WERI-Rb-1 (cell line): ENCODE results near the gene CPAMD8.
A peak's percentile ranks its signal among the peaks of the same experiment; 100 is the strongest.

Experiments used
- DNase-seq: peaks from one replicate; pipeline ENCODE4 v3.0.0-alpha.2; 2020
- H3K27ac ChIP-seq: fragments of 250-450 bp; sonication (Bioruptor Pico); 2 replicates; pipeline ENCODE4 v1.5.1; 2020; ENCODE audit warnings: mild to moderate bottlenecking, moderate library complexity
- H3K27me3 ChIP-seq: fragments of 250-450 bp; sonication (Bioruptor Pico); 2 replicates; pipeline ENCODE4 v1.5.1; 2021; ENCODE audit warnings: mild to moderate bottlenecking, low read depth, moderate library complexity; ENCODE audit not compliant: insufficient read depth, severe bottlenecking
- H3K36me3 ChIP-seq: fragments of 250-450 bp; sonication (Bioruptor Pico); 2 replicates; pipeline ENCODE4 v1.5.1; 2020; ENCODE audit warnings: mild to moderate bottlenecking, moderate library complexity
- H3K4me3 ChIP-seq: 2 replicates; pipeline ENCODE4 v1.5.1; 2011; ENCODE audit warnings: low read depth, mild to moderate bottlenecking, control low read depth, low read length
- H3K9me3 ChIP-seq: fragments of 250-450 bp; sonication (Bioruptor Pico); 2 replicates; pipeline ENCODE4 v1.5.1; 2021; ENCODE audit warnings: mild to moderate bottlenecking, moderate library complexity; ENCODE audit not compliant: severe bottlenecking
- TF ChIP-seq, protein P1 (sequence below): IDR thresholded peaks from 2 replicates; pipeline ENCODE4 v1.5.1; 2011; ENCODE audit warnings: low read depth, mild to moderate bottlenecking, control low read depth, inconsistent platforms, low read length

CPAMD8 gene

DNA sequence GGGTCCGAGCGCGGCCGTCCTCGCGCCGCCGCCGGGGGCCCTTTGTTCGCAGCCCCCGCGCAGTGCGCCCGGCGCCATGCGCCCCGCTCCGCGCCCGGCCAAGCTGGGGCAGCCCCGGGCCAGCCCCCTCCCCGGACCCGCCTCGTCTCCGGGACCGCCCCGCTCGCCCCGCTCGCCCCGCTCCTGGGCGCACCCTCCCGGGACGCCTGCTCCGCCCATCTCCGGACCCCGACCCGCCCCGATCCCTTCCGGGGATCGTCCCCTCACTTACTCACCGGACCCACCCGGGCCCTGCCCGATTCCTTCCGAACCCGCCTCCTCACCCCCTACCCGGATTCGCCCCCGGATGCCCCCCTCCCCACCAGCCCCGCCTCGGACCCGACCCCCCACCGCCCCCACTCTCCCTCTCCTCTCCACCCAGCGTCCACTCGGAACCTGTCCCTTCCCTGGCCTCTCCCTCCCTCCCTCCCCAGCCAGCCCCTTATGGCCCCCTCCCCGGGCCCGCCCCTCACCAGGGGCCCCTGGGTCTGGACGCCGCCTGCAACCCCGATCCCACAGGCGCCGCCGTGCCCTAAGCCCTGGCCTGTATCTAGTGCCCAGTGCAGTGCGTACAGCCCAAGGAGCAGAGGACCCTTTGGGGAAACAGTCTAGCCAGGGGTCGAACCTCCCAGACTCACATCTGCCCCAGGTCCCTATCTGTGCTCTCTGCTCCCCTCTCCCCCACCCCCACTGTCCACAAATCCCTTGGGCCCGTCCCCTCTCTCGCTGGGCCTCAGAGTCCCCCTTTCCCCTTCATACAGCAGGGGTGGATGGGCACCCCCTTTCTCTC is at the start of gene CPAMD8:
Gene CPAMD8 (minus strand): TSS at position 105 of the 829 bp plus-strand sequence. CDS start 168 bp downstream, outside the sequence.
- no peak for DNase-seq
- Histone ChIP-seq H3K27ac (no peak within 1 kb of the TSS), H3K27me3 (no peaks in the 10 kb centered on the region), H3K4me3 (peak within 1 kb of the TSS; percentile 38), H3K36me3 (no peaks in the 10 kb centered on the region), H3K9me3 (peaks cover 14% of the 10 kb centered on the region)
- TF ChIP-seq, protein P1, sequence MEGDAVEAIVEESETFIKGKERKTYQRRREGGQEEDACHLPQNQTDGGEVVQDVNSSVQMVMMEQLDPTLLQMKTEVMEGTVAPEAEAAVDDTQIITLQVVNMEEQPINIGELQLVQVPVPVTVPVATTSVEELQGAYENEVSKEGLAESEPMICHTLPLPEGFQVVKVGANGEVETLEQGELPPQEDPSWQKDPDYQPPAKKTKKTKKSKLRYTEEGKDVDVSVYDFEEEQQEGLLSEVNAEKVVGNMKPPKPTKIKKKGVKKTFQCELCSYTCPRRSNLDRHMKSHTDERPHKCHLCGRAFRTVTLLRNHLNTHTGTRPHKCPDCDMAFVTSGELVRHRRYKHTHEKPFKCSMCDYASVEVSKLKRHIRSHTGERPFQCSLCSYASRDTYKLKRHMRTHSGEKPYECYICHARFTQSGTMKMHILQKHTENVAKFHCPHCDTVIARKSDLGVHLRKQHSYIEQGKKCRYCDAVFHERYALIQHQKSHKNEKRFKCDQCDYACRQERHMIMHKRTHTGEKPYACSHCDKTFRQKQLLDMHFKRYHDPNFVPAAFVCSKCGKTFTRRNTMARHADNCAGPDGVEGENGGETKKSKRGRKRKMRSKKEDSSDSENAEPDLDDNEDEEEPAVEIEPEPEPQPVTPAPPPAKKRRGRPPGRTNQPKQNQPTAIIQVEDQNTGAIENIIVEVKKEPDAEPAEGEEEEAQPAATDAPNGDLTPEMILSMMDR: no peak

DNA sequence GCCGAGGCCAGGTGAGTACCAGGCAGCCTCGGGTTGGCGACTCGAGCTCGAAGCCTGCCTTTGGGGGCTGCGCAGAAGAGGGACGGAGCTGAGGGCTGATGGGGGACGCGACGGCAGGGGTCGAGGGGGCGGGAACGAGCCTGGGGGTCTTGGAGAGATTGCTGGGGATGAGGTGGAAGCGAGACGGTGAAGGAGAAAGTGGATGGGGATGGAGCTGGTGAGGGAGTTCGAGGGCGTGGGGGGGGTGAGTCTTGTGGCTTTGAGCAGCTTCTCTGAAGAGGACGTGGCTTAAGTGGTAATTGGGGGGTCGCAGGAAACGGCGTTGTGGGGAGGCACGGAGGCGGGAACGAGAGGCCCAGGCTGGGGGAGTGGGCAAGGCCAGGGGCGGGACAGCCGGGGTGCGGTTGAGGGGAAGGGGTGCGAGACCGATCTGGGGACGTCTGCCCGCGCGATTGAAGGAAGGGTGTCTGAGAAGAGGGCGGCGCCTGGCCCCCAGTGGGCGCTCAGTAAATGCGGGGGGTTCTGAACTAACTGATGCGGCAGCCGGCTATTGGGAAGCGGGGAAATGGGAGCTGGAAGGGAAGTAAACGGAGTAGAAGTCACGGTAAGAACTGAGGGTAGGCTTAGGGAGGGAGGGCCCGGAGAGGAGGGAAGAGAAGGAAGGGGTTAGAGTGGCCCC is 49.4 kb upstream of the CPAMD8 start:
- Histone ChIP-seq H3K4me3 (peak overlapping the region; percentile 79), H3K27ac (peak overlapping the region; percentile 77), H3K27me3 (no peaks in the 10 kb centered on the region), H3K9me3 (no peaks in the 10 kb centered on the region), H3K36me3 (peaks cover 30% of the 10 kb centered on the region)
- peak; percentile 35 for DNase-seq
- TF ChIP-seq, protein P1: no peak

DNA sequence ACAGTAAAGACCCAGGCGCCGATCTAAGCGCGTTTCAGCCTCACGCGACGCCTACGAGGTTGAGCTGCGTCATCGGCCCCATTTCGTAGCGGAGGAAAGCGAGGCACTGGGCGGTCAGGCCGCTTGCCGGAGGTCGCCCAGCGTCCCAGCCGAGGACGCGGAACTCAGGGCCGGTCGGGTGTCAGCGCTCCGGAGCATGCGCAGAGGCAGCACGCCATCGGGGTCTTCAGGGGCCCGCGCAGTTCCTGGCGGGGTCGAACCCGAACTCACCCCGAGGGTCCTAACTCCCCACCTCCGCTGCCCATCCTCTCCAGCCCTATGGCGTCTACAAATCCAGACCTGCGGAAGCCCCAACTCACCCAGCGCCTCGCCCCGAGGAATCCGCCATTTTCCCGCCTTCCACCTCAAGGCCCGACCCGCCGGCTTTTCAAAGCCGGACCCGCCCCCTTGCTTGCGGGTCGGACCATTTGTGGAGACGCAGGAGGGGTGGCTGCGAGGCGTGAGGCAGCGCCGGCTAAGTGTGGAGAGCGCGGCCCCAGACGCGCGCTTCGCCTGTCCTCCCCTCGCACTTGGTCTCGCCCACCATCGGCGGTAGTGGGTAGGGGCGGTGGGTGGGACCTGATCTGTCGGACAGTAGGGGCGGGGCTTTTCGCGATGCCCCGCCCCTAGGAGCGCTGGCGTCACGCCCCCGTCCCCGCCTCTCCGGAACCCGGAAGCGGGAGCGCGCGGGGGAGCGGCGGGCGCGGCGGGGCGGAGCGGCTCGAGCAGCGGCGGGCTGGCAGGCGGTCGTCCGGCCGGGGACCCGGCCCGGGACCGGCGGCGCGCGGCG is 48.6 kb upstream of the CPAMD8 start, which contains the start of the genes HAUS8 and MYO9B:
Gene HAUS8 (minus strand): TSS at position 418 of the 829 bp plus-strand sequence. CDS start 30 bp downstream, at position 388.
Gene MYO9B (plus strand): TSS at position 743 of the 829 bp plus-strand sequence. CDS start 25,941 bp downstream, outside the sequence.
- TF ChIP-seq, protein P1: no peak
- Histone ChIP-seq H3K36me3 (peaks cover 37% of the 10 kb centered on the region), H3K4me3 (peak within 1 kb of the TSS; percentile 79), H3K27ac (peak within 1 kb of the TSS; percentile 99), H3K9me3 (no peaks in the 10 kb centered on the region), H3K27me3 (no peaks in the 10 kb centered on the region)
- DNase-seq: peak; percentile 99

DNA sequence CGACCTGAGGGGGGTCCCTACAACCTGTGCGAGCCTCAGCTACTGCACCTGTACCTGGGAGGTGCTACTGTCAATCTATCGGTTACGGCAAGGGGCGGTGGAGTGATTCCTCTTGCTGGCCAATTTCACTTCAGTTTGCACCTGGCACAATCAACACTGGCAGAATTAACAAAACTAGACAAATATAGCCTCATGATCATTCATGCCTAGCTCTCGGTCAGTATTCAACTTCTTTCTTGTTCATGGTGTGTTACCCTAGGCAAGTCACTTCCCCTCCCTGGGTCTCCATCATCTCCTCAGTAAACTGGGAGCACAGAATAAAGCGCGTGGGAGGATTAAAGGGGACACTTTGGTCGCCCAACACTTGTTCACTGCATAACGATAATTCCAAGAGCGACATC is 48.0 kb upstream of the CPAMD8 start:
- Histone ChIP-seq H3K9me3 (no peaks in the 10 kb centered on the region), H3K36me3 (peaks cover 42% of the 10 kb centered on the region), H3K27me3 (no peaks in the 10 kb centered on the region), H3K27ac (peak overlapping the region; percentile 99), H3K4me3 (peak overlapping the region; percentile 79)
- TF ChIP-seq, protein P1: no peak
- no peak for DNase-seq

DNA sequence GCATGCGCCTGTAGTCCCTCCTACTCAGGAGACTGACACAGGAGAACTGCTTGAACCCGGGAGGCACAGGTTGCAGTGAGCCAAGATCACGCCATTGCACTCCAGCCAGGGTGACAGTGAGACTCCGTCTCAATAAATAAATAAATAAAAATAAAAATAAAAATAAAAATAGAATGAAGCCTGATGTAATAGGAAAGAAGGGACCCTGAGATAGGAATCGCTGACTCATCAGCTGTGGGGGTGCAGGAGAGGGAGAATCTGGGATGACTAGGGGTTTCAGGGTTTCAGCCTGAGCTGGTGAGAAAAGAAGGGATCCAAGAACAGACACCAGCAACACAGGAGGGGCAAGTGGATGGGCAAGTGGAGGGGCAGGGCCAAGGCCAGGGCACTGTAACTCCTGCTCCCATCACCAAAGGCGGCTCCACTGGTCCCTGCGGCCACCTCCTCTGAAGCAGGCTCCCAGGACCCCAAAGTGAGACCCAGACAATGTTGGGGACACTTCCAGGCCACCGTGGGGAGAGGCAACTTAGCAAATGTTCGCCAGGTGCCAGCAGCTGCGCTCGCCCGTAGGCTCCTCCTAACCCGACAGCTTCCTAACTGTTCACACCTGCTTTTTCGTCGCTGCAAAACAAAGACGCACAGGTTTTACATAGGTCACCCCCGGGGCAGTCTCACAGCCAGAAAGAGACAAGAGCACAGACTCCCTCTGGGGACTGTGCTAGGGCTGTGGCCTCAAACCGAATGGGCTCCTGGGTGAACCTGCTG is 47.4 kb upstream of the CPAMD8 start:
- TF ChIP-seq, protein P1: no peak
- peaks cover 43% of the 10 kb centered on the region for H3K36me3 ChIP-seq
- peak overlapping the region; percentile 99 for H3K27ac ChIP-seq
- H3K27me3 ChIP-seq: no peaks in the 10 kb centered on the region
- H3K4me3 ChIP-seq: peak overlapping the region; percentile 79
- no peaks in the 10 kb centered on the region for H3K9me3 ChIP-seq
- DNase-seq: no peak
